ENCODE data around the gene MYO10.
"Not testable (repeated sequence)": the region's sequence is repeated elsewhere in the genome, so short reads cannot be mapped to it uniquely, and the experiment has no call there.

Gene MYO10

DNA sequence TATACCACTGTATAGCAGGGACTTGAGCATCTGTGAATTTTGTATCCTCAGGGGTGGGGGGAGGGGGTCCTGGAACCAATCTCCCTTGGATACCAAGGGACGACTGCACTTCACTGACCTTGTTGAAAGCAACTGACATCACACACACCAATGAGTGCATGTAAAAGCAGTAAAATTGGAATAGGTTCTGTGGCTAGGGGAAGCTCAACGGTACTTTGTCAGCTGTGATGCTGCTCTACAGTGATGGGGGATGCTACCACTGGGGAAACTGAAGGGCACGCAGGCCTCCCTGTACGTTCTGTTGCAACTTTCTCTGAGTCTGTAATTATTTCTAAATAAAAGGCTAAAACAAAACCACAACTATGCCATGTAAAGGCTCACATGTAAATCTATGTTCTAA is 272.2 kb downstream of the MYO10 start:
- no peak for DNase-seq

DNA sequence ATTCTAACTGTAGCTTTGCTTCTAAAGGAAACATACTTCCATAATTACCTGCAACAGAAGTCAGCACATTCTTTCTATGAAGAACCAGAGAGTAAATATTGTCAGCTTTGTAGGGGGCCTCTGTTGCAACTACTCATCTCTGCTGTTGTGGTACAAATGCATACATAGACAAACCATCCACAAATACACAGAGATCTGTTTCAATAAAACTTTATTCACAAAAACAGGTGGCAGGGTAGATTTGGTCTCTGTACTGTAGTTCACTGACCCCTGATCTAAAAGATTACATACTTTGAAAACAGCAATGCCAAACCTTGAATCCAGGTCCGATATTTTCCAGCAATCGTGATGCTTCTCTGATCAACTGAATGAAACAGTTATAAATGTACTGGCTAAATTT is 274.4 kb downstream of the MYO10 start:
- no peak for DNase-seq

DNA sequence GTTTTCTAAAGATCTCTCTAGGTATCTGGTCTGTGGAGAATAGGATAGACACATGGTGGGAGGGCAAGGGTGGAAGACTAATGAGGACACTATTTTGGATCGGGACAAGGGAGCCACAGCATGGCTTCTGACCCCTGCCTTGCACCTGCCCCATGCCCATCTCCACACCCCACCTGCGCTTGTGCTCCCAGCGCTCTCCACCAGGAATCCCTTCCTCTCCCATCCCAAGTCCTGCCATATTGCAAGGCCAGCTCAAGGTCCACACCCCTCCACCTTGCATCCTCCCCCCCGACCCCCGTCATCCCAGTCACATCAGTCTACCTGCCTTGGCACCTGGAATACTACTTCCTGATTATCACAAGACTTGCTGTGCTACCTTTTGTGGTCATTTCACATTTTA is 275.1 kb downstream of the MYO10 start:
- DNase-seq: no peak

DNA sequence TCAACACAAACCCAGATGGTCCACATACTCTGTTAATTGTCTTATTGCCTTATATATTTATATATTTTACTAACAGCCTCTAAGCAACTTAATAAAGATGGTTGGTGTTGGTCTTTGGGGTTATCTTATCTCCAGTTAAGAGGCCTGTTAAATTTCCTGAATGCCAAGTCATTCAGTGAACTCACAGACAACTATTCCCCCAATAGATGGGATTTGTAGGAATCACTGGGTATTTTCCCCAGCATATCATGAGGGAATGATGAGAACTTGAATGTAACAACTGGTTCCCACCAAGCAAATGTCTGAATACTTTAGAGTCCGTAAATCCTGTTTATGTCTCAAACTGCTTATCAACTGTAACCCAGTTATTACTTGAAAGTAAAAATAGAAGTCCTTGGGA is 276.6 kb downstream of the MYO10 start:
- DNase-seq: no peak

DNA sequence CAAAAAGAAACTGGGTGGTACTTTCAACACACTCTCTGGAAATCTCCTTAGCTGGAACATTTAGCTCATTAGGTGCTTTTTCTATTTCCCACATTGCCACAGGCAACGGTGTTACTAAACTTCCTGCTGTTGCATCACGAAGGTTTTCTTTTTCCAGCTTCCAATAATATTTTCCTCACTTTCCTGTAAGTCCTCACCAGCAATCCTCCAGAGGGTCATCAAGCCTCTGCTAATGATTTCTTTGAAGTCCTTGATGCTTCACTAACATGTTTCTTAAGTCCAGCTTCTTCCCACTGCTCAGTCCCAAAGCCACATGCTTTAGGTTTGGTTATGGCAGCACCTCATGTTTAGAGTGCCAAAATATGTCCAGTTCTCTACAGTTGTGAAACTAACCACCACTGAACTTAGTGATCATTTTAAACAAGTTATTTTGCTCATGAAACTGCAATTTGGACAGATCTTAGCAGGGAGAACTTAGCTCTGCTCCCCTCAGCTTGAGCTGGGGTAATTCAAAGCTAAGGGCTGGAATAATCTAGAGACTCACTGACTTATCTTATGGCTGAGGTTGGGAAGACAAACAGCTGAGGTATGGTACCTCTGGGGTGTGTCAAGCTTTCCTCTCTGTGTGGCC is 279.4 kb downstream of the MYO10 start:
- DNase-seq: no peak

DNA sequence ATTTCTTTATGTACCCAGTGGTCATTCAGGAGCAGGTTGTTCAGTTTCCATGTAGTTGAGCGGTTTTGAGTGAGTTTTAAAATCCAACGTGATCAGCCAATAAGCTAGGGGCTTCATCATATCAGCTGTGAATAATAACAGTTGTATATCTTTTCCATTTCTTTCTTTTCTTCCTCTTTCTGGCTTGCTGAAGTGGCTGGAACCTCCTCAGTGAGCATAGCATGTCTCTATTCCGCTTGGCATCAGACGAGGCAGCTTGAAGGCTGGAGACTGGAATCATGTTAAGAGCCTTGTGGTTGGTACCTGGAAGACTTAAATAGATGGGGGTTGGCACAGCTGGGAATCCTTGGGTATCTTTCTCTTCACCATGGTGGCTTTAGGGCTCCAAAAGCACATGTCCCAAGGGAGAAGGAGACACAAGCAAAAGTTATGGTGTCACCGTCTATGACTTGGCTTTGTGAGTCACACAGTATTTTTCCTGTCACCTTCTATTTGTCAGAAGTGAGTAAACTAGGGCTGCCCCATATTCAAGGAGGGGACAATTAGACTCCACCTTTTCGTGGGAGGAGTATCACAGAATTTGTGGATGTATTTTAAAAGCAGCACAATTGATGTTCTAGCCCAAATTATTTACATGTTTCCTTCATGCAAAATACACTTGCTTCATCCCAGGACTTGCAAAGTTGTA is 281.3 kb downstream of the MYO10 start:
- DNase-seq: no peak

DNA sequence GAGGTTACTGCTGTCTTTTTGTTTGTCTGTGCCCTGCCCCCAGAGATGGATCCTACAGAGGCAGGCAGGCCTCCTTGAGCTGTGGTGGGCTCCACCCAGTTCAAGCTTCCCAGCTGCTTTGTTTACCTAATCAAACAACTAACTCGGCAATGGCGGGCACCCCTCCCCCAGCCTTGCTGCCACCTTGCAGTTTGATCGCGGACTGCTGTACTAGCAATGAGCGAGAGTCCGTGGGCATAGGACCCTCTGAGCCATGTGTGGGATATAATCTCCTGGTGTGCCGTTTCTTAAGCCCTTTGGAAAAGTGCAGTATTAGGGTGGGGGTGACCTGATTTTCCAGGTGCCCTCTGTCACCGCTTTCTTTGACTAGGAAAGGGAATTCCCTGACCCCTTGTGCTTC is 287.3 kb downstream of the MYO10 start:
- not testable (repeated sequence) for DNase-seq

DNA sequence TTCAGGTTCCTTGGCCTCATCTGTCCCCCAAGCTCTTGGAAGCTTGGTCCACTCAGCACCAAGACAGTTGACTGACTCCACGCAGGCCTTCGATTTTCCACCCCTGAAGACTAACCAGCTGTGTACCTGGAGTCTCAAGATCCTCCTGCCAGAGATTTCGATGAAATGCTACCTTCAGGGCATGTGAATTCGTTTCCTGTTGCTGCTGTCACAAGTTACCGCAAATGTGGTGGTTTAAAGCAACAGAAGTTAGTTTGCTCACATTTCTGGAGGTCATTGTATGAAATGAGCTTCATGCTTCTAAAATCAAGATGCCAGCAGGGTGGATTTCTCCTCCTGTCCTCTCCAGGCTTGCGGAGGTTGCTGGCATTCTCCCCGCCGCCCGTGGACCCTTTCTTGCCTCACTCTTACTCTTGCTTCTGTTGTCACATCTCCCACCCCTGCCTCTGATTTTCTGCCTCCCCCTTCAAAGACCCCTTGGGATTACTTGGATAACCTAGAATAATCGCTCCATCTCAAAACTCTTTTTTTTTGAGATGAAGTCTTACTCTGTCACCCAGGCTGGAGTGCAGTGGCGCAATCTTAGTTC is 291.7 kb downstream of the MYO10 start:
- DNase-seq: no peak

DNA sequence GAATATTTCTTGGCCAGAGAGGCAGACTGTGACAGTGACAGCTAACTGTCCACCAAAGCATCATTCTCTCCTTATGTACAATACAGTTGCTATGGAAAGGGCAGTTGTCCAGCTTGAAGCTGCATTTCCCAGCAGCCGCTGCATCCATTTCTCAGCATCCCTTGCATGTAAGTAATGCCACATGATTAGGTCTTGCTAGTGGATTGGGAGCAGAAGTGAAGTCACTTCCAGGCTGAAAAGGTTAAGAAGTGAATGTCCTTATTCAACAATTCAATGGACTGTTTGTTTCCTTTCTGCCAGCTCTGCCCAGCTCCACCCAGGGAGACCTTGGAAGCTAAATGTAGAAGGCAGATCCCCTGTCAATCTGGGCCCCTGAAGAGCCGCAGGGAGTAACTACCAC is 293.2 kb downstream of the MYO10 start:
- DNase-seq: no peak

DNA sequence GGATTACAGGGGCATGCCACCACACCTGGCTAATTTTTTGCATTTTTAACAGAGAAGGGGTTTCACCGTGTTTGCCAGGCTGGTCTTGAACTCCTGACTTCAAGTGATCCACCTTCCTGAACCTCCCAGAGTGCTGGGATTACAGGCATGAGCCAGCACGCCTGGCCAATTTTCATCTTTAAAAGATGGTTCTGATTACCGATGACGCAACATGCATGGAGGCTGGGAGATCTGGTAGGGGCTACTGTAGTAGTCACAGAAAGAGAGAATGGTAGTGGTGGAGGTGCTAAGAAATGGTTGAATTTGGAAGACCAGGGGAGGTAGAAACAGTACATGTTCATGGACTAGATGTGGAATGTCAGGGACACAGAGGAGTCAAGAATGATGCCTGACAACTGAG is 296.9 kb downstream of the MYO10 start:
- no peak for DNase-seq

DNA sequence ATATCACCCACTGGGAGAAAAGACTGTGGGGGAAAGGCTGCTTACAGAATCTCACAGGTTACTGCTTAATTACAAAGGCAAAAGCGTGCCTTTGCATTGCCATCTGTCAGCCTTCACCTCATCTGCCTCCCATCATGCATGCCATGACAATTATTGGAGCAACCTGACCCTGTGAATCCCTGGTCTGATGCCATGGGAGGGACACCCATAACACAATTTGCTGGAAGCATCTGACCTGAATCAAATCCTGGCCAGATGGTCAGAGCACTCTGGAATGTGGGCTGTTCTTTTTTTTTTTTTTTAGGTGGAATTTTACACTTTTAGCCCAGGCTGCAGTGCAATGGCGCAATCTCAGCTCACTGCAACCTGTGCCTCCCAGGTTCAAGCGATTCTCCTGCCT is 307.7 kb downstream of the MYO10 start:
- no peak for DNase-seq

DNA sequence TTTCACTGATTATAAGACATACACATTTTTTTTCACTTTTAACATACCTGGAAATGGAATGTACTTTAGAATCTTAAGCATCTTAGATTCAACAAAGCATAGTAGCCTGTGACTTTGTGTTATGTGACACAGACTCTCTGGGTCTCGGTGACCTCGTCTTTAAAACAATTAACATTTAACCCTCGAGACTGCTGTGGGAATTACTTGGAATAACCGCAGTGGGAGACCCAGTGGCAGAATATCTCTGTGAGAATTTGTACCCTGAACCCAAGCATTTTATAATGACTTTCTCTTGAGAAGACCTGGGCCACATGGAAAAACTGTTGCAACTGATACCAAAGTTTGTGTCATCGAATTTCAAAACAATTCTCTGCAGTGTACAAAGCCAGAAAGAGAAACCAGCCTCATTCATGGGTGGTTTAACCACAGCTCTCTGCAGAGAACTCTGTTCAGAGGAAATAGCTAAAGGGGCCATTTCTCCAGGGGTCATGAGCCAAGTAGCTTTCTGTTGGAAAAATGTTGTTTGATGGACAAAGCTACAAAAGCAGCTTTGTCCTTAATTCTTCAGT is 309.3 kb downstream of the MYO10 start:
- DNase-seq: no peak

DNA sequence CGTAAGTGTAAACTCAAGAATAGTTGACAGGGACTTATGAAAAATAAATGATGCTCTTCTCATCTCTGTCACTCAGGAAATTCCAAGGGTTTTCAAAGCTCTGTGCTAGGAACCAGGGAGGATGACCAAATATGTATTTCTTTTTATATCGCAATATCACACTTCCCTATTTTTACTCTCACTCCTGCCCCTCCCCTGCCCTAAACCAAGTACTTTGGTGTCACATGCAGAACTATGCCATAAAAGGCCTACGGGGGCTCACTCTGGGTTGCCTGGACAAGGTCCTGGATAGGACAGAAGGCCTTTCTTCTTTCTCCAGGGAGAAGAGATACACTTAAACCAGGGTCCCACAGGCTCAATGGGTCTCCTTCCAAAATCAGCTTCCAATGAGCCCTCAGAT is 311.0 kb downstream of the MYO10 start:
- no peak for DNase-seq

DNA sequence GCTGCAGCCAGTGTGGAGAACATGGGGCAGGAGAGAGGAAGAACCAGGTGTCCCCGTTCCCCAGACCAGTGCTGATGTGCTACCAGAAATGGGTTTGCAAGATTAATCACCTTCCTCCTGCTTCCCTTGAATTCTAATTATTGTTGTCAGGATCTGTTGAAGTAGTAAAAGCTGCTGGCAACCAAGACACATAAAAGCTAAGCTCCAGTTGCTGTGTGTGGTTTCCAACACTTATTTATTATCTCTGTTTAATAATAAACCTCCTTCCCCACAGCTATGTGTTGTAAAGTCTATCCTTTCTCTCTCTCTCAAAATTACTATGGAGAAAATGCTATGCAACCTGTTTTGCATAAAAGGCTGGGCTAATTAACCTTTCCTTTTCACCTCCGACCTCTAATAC is 317.0 kb downstream of the MYO10 start:
- DNase-seq: no peak

DNA sequence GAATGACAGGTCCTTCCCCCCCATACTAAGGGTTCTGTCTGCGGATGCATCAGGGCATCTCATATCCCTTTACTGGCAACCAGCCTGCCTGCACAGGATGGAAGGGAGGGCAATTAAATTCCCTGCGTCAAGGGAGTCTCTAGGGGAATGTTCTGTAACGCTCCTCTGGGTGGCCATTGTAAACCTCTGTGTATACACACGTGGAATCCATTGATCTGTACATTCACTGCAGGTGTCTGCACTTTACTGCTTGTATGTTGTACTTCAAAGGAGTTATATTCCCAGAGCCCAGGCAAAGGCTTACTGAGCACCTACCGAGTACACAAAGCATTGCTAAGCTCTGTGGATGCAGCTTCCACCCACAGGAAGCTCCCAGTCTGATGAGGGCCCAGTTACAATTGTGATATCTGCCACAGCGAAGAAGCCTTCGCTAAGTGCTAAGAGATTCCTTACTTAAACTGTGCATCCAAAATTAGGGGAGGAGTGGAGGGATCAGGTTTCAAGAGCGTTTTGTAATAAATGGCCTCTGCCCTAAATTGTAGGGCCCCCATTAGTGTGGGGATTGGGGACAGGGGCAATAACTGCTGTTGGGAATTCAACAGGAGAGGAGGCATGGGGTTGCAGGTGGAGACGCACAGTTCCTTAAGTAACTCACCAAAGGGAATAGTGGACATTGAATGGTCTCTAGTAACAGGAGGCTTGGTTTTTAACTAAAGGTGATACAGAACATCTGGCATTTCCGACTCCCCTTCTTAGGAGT is 317.8 kb downstream of the MYO10 start:
- DNase-seq: no peak

DNA sequence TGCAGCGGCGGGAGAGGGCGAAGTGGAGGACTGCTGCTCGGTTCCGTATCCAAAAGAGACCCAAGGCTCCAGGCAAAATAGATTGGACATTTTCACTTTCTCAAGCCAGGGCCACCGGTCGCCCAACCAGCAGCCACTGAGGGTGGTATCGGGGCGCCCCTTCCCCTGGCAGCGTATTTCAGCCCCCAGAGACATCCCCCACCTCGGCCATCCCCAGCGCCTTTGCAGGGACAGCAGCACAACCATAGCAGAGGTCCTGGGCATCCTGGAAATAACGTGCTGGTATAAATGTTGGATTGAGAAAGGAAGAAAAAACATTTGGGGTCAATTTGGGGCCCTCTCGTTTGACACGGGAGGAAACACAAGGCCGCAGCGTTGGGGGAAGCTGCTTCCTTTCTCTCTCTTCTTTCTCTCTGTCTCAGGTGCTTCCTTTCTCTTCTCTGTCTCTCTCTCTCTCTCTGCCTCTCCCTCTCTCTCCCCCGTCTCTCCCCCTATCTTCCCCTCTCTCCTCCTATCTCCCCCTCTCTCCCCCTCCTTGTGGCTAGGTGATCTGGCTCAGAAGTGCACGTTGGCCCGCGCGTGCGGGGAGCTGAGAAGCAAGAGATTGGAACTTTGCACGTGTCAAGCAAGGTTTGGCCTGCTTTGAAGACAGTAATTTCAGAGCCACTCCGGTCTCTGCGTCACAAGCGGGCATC is 318.7 kb downstream of the MYO10 start:
- DNase-seq: no peak

DNA sequence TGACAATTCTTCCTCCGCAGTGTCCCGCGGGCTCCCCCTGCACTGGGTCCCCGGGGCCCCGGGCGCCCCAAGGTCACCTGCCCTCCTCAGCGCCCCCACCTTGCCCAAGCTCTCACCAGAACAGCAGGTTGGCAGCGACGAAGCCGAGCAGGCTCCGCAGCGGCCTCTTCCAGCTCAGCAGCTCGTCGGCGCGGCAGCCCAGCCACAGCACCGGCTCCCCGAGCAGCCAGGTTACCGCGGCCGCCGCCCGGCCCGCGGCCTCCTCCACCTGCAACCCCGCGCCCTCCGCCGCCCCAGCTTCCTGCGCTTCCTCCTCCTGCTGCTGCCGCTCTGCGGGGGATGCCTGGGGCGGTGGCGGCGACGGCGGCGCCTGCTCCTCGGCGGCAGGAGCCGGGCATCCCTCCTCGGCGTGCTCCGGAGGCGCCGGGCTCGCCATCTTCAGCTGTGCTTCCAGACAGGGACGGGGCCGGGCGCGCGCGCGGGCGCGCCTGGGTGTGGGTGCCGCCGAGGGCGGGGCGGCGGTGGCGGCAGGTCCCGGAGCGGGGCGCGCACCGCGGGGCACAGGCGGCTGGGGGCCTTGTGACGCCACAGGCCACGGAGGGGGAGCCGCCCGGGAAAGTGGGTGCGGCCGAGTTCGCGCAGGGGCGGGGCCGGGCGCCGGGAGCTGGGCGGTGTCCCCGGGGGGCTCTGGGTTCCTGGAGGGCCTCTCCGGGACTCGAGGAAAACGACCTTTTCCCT is 319.4 kb downstream of the MYO10 start, which contains the start of gene RETREG1:
Gene RETREG1 (minus strand): TSS at position 462 of the 738 bp plus-strand sequence. CDS start 26 bp downstream, at position 436.
- DNase-seq: no peak

DNA sequence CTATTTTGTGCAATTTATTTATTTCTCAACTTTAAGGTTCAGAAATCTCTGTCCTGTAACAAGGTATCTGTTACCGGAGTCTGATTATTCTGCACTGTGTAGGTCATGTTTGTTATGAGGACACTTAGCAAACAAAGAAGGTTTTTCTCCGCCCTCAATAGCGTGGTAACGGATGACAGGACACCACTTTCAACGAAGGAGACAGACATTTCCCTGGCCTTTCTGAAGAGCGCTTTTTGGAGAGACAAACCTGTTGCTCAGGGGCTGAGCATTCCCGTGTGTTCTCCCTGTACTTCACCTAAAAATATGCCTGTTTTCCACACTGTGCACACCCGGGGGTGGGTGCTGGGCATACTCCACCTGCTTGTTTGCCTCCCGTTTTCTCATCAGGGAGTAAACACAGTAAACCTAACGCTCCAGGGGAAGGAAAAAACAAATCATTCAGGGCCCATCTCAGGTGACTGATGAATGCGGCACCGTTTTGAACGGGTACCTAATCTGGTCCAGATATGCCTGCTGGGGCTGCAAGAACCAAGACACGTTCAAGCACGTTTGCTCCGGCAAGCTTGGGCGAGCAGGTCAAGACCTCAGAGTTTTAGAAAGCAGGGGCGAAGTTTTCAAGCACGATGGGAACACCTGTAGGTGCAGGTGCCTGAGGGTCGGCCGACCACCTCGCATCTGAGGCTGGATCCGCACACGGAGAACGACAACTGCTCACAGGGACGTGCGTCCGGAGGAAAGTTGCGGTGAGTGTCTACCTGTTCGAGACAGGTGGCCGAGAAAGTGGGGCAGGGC is 320.1 kb downstream of the MYO10 start:
- DNase-seq: peak; percentile 61

DNA sequence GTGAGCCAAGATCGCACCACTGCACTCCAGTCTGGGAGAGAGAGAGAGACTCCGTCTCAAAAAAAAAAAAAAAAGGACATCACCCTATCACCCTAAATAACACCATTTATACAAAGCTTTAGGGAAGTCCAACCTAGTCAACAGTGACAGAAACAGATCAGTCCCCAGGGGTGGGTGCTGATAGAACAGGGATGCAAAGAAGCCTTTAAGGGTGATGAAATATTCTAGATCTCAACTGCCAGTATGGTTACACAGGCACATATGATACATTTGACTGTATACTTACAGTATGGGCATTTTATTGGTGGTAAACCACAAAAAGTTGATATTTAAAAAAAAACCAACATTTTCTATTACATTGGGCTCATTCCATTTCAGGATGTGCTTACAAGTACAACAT is 324.1 kb downstream of the MYO10 start:
- no peak for DNase-seq

Data from NCI-H2029 (cell line).